ENCODE measurements around the gene HIPK2.

- TF ChIP-seq EZH2phosphoT487 (IDR thresholded peaks at IDR 0.05; ENCODE audit: borderline replicate concordance) (no peak), CTCF (conservative IDR thresholded peaks at IDR 0.05; ENCODE audit: low read length) (no peak)
Measured at GRCh38 chr7:139667377-139667776, 110.4 kb downstream of the HIPK2 start.
